ENCODE measurements around the gene SNF8. TPM values are rescaled to one million over a fixed set of nuclear protein-coding genes. Genes with fewer than 3 reads are reported as not detected.

Gene SNF8
- total RNA-seq, 1 donor from 2014 or later = 142 TPM

- H3K27me3 ChIP-seq (ENCODE audit: control insufficient read depth, insufficient read depth, low read length) = no peaks in the 10 kb centered on the region
- no peaks in the 10 kb centered on the region for H3K36me3 ChIP-seq (ENCODE audit: control insufficient read depth, insufficient read depth, low read length)
These were observed 26.4 kb upstream of the SNF8 start for GRCh38 chr17:48970865-48971687.

DNA sequence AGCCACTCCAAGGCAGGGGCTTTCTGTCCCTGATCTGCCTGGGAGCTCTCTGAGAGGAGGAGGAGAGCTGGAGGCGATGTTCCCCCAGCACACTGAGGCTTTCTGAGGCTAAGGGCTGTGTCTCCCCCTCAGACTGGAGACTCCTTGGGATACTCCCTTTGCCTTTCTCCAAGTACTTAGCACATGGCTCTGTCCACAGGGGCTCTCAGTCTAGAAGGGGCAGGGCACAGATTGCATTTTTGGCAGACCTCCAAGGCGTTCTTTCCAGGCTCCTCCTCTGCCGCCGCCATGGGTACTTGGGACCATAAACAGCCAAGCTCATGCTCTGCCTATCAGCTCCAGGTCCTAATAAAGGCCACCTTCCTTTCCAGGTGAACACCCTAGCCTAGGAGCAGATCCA lies 25.6 kb upstream of the SNF8 start:
- Histone ChIP-seq H3K4me3 (ENCODE audit: low read depth, low read length) (no peak overlapping the region), H3K27me3 (ENCODE audit: control insufficient read depth, insufficient read depth, low read length) (no peaks in the 10 kb centered on the region), H3K36me3 (ENCODE audit: control insufficient read depth, insufficient read depth, low read length) (no peaks in the 10 kb centered on the region)
- DNase-seq (ENCODE audit: low read depth) = no peak
- TF ChIP-seq, protein P1, sequence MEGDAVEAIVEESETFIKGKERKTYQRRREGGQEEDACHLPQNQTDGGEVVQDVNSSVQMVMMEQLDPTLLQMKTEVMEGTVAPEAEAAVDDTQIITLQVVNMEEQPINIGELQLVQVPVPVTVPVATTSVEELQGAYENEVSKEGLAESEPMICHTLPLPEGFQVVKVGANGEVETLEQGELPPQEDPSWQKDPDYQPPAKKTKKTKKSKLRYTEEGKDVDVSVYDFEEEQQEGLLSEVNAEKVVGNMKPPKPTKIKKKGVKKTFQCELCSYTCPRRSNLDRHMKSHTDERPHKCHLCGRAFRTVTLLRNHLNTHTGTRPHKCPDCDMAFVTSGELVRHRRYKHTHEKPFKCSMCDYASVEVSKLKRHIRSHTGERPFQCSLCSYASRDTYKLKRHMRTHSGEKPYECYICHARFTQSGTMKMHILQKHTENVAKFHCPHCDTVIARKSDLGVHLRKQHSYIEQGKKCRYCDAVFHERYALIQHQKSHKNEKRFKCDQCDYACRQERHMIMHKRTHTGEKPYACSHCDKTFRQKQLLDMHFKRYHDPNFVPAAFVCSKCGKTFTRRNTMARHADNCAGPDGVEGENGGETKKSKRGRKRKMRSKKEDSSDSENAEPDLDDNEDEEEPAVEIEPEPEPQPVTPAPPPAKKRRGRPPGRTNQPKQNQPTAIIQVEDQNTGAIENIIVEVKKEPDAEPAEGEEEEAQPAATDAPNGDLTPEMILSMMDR (IDR thresholded peaks at IDR 0.05; ENCODE audit: insufficient read depth, low read length, poor library complexity, severe bottlenecking) = no peak

More at GRCh38 chr17:48970865-48971687, 26.4 kb upstream of the SNF8 start:
- TF ChIP-seq, protein P1 (IDR thresholded peaks at IDR 0.05; ENCODE audit: insufficient read depth, low read length, poor library complexity, severe bottlenecking) = no peak
- no peak overlapping the region for H3K4me3 ChIP-seq (ENCODE audit: low read depth, low read length)
- DNase-seq (ENCODE audit: low read depth) = no peak

DNA sequence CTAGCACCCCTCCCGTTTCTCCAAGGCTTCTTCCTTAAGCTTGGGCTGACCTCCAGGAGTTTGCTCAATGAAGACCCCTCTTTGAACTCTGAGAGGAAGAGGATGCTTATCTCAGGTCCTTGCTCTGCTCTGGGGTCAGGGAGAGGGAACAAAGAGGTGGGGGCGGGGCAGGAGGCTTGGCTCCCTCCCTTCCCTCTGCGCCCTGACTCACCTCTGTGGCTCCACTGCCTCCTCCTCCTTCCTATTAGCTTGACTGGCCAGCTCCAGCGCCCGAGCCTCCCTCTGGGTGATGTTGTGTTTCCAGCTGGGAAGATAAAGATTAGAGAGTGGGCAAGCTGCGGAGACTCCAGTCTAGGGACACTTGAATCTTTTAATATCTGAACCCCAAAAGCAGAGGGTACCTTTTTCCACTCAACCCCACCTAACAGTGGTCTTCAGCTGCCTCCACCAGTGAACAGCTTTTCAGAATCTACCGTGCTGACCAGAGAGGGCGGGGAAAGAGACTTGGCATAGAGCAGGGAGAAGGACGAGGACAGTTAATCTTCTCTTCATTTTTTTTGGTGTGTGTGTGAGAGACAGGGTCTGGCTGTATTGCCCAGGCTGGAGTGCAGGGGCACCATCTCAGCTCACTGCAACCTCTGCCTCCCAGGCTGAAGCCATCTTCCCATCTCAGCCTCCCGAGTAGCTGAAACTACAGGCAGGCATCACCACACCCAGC lies 17.0 kb upstream of the SNF8 start:
- TF ChIP-seq, protein P1 (IDR thresholded peaks at IDR 0.05; ENCODE audit: insufficient read depth, low read length, poor library complexity, severe bottlenecking) = no peak
- no peak for DNase-seq (ENCODE audit: low read depth)
- Histone ChIP-seq H3K36me3 (ENCODE audit: control insufficient read depth, insufficient read depth, low read length) (no peaks in the 10 kb centered on the region), H3K27me3 (ENCODE audit: control insufficient read depth, insufficient read depth, low read length) (no peaks in the 10 kb centered on the region), H3K4me3 (ENCODE audit: low read depth, low read length) (no peak overlapping the region)

DNA sequence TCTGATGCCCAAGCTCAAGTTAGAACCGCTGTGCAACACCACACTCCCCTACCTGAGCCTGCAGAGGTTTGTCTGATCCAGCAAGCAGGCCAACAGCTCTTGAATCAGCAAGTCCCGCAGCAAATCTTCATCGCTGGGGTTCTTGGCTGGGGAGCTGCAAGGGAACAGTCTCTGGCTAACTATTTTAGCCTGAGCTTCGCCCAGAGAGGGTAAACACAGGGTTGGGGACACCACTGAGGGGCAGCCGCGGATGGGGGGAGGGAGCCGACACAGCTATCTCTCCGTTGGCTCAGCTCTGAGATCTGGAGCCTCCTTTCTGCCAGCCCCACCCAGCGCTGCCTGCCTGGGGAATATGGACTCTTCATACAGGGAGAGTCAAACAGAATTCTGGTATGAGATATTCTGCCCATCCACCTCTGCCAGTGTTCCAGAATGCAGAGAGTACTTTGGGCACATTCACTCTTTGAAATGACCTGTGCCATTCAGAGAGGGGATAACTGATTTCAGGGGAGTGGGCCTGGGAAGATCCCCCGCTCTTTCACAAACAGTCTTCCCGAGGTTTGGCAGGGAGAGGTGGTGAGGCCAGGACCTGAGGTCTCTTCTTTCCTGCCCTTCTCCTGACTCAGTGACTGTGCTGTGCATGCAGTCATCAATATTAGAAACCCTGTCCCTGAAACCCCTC lies 16.3 kb upstream of the SNF8 start:
- TF ChIP-seq, protein P1 (IDR thresholded peaks at IDR 0.05; ENCODE audit: insufficient read depth, low read length, poor library complexity, severe bottlenecking) = no peak
- Histone ChIP-seq H3K27me3 (ENCODE audit: control insufficient read depth, insufficient read depth, low read length) (no peaks in the 10 kb centered on the region), H3K4me3 (ENCODE audit: low read depth, low read length) (no peak overlapping the region), H3K36me3 (ENCODE audit: control insufficient read depth, insufficient read depth, low read length) (no peaks in the 10 kb centered on the region)
- DNase-seq (ENCODE audit: low read depth) = no peak

GRCh38 chr17:48954300-48954755 lies 9.7 kb upstream of the SNF8 start:
- no peak for DNase-seq (ENCODE audit: low read depth)
- Histone ChIP-seq H3K4me3 (ENCODE audit: low read depth, low read length) (no peak overlapping the region), H3K36me3 (ENCODE audit: control insufficient read depth, insufficient read depth, low read length) (no peaks in the 10 kb centered on the region), H3K27me3 (ENCODE audit: control insufficient read depth, insufficient read depth, low read length) (no peaks in the 10 kb centered on the region)
- TF ChIP-seq, protein P1 (IDR thresholded peaks at IDR 0.05; ENCODE audit: insufficient read depth, low read length, poor library complexity, severe bottlenecking) = peak; percentile 51

All from kidney epithelial cell (primary cell).